HG03103 (cell line): ENCODE data around the gene CNTN2.

Source experiments
- ATAC-seq: cut with Tn5 transposase; IDR thresholded peaks from one replicate; pipeline ENCODE4 v1.9.1; 2021; ENCODE audit warnings: low read depth; ENCODE audit not compliant: unreplicated experiment

Gene CNTN2

DNA sequence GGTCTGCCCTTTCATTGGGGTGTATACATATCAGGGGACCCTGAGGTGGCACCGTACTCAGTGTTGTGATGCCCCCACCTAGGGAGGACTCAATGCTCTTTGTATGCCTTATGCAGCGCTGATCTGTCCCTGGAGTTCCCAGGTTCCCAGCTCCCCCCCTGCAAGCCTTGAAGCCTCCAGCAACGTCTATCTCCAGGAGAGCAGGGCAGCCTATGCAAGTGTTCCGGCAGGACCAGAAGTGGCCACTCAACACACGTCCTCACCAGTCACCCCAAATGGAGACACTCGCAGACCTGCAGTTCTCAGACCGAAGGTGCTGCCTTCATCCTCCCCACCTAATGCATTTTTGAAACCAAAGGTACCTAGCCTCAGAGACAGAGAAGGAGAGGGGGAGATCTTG is 25.2 kb upstream of the CNTN2 start:
- ATAC-seq = no peak

- ATAC-seq = no peak
Observed at GRCh38 chr1:205018381-205018780, 24.6 kb upstream of the CNTN2 start.

DNA sequence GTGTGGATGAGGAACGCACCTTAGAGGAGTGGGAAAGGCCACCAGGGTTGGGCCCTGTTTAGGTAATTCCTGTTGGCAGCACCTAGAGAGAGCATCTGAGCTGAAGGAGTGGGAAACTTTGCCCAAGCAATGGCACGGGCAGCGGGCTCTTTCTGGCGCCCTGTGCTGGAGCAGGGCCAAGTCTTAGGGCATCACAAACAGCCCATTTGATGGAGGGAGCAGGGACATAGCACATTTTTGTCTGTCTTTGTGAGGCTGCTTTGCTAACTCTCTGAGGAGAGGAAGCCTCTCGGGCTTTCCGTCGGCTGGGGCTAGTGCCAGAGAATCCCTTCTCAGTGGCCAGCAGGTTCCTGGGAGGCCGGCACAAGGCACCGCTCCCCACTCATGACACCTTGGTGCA is 22.5 kb upstream of the CNTN2 start:
- no peak for ATAC-seq

GRCh38 chr1:205024679-205025078 is 18.3 kb upstream of the CNTN2 start:
- no peak for ATAC-seq

GRCh38 chr1:205025239-205025638 is 17.8 kb upstream of the CNTN2 start:
- no peak for ATAC-seq

DNA sequence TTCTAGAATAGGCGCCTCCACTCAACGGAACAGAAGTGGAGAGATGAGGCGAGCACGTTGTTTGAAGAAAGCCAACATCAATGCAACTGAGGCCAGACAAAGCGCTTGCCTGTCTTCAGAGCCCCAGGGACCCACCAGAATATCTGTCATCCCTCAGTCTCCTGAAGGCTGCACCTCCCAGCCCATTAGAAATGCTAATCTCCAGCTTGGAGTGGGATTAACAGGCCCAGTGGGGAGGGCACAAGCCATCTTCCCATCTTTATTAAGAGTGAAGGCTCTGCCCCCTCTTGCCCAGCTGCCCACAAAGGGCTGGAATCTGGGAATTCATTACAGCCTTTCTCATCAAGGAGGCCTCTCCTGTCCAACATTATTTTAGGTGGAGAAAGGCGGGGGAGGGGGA is 16.8 kb upstream of the CNTN2 start:
- no peak for ATAC-seq

- no peak for ATAC-seq
Observed at GRCh38 chr1:205028390-205028789, 14.6 kb upstream of the CNTN2 start.

GRCh38 chr1:205028924-205029323 is 14.1 kb upstream of the CNTN2 start:
- no peak for ATAC-seq

DNA sequence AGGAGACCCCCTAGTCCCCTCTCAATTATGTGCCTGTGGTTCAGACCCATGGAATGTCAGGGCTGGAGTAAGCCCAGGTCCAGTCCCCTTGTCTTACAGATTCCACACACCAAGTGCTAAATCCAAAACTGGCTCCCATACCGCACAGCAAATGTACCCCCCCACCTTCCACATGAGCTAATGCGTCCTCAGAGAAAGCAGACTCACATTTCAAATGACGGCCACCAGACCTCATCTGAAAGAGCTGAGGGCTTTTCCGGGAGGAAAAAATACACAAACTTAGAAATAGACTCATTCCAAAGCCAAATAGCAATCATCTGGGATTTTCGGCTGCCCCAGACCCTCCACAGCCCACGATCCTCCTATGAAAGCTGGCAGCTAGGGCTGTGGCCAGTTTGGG is 12.8 kb upstream of the CNTN2 start:
- ATAC-seq = no peak

DNA sequence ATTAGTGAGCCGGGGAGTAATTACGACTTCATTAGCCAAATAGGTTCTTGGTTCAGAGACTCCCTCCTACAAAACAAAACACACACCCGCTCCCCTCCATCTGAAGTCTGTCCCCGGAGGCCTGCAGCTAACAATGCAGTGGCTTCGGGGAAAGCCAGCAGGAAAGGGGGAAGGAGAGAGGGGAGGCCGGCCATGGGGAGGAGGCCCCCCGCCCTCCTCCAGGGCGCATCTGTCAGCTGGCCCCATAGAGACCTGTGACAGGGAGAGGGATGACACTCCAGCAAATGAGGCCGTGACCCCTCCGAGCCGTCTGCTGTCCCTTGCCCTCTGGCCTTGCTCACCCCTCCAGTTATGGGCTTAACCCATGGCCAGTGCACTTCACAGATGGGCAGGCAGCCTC is 12.1 kb upstream of the CNTN2 start:
- ATAC-seq = no peak

- ATAC-seq = no peak
Observed at GRCh38 chr1:205032508-205032907, 10.5 kb upstream of the CNTN2 start.

DNA sequence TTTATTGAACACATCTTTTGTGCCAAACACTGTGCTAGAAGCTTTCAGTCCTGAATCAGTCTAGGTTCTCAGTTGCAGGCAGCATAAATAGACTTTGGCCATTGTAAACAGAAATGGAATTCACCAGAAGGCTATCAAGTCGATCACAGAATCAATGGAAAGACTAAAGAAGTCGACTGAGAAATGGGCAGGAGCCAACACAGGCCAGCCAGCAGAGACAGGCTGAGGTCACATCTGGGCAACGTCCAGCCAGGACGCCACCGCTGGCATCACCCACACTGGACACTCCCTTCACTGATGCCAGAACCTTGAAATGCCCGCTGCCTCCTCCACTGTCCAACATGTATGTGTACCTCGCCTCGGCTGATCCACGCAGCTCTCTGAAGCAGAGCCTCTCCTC is 5.5 kb upstream of the CNTN2 start:
- ATAC-seq = no peak

GRCh38 chr1:205038132-205038786 is 4.8 kb upstream of the CNTN2 start:
- ATAC-seq = no peak

DNA sequence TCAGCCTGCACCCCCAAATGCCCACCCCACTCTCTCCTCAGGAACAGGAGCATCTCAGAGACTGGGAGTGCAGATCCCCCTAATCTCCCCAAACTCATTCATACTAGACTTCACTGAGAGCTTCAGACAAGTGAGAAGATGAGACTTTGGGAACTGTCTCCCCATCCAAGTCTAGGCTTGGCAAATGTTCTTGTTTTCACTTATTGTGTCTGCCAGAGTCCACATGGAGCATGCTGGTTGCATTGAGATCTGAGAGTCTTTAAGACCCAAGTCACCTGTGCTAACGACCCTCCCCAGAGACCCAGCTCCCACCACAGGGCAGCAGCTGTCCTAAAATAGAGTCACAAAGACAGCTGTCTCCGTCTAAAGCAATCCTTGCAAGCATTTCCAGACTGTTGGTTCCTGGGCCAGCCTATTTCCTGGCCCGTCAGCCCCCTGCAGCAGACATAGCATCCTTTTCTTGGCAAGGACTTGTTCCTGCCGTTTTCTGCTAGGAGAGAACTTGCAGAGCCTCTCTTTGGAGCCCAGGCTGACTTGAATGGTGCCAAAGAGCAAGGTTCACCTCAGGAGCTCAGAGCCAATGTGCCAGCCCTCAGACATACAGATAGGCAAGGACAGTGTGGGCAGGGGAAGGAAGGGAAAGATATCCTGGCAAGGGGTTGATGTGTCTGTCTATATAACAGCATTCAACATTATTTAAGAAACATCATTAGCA is 1.9 kb upstream of the CNTN2 start:
- ATAC-seq = no peak

DNA sequence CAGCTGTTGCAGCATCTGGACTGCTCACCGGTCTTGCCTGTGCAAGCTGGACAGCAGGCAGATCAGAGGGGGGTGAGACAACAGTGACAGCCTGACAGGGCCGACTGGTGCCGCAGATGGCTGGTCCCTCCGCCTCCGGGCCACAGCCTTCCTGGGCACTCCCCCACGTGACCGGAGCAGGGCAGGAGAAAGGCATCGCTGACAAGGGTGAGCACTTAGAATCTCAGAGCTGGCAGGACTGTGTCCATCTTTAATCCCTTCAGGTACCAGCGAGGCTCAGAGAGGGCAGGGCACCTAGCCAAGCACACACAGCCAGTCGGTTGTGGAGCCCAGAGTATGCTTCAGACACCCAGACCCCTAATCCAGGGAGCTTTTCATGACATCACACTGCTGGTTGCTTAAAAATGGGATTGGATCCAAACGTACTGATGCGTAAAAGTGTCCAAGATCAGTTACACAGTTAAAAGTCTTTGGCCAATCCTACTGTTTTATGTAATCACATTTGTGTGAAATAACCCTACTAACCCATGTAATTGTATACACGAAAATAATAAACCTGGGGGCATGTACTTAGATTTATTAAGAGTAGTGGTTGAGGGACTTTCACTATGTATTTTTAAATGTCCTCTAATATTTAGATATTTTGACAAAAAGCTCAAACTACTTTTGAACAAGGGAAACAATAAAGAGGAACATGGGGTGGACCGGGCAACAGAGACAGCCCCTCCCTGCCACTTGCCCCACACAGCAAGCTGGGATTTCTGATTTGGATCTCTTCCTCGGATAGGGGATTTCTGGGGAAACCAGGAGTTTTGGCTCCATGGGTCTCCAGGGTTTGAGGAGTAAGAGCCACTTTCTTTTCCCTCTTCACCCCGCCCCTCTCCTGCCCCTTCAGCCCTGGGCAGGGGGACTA is 758 bp upstream of the CNTN2 start:
- ATAC-seq = no peak

DNA sequence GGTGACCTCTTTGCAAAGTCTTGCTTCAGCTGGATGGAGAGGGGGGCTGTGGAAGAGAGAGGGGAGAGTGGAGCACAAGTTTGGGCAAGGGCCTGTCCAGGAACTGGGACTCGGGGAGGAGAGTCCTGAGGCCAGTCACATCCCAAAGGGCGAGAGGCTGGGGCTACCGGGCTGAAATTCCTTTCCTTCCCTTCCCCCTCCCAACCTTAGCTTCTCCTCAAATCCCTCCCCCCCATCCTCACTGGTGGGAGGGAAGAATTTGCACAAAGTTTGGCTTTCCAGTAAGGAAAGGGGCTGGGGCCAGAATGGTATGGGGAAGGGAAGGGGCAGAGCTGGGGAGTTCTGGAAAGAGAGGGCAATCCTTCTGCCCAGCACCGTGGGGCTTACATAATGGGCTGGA is 854 bp downstream of the CNTN2 start:
- ATAC-seq = no peak

DNA sequence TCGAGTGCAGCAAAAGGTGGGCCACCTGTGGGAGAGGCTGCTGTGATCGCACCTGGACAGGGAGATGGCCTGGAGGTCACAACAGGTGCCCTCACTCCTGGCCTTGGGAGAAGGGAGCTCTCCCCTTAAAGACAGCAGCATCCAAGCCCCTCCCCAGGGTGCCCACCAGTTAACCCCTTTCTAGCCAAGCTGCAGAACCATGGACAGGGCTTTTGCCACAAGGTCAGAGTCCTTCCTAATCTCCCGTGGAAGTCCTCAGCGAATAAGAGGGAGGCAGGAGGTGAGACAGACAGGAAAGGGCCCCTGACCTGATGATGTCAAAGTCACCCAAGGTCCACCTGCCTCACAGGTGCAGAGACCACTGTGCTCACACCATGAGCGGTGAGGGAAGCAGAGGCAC is 1.7 kb downstream of the CNTN2 start:
- ATAC-seq = no peak

- ATAC-seq = no peak
Observed at GRCh38 chr1:205045146-205045545, 2.1 kb downstream of the CNTN2 start.

DNA sequence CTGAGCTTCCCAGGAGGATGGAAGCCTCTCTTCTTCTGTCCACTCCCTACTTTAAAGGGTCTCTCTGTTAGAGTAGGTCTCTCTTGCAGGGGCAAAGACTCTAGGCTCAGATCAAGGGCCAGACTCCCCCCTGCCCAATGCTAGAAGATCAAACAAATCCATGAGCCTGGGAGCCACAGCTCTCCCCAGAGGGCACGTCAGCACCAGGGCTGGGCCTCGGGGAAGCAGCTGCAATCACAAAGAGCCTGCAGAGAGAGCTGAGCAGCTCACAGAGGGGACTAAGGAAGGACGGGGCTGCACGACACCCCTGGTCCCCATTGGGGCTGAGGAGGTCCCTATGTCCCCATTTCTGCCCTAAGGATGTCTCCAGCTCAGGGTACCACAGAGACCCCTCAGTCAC is 3.9 kb downstream of the CNTN2 start:
- ATAC-seq = no peak

DNA sequence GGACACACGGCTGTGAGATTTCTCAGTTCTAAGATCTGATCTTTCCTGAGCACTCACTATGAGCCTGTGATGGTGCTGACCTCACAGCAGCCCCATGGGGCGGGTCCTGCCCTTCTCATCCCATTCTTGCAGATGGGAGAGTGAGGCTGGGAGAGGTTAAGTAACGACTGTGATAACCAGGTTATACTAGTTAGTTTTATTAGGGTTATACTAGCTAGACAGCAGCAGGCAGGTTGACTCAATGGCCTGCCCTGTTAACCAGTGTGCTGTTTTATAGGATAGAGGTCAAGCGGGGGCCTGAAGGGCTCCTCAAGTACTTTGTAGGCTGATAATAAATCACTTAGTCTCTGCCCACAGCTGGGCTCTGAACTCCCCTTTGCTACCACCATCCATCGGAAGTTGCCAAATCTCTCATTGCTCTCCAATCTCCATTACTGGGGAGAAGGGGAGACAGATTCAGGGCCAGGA is 4.8 kb downstream of the CNTN2 start:
- no peak for ATAC-seq

DNA sequence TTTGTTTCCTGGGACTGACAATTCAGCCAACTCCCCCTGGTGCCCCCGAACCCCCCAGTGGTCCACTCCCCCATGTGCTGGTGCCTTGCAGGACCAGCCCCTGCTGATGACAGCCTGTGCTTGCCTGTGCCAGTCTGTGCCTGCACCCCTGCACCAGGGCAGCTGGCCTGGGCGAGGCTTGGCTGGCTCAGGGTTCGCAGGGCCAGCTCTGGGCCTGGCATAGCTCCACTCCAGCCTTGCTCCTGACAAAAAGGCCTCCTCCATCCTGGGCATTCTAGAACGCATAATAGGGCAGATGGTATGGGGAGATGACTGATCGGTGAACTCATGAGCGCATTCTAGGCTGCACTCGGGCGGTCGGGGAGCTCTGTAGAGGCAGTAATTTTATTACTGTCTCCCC is 5.4 kb downstream of the CNTN2 start:
- ATAC-seq = no peak
